Mesenteric fat pad (tissue), 1 donor: ENCODE measurements around the gene SNRPD2. TPM values are rescaled to one million over a fixed set of nuclear protein-coding genes. Genes with fewer than 3 reads are reported as not detected.
"Not testable (repeated sequence)": the region's sequence is repeated elsewhere in the genome, so short reads cannot be mapped to it uniquely, and the experiment has no call there.

Experiments used
- DNase-seq: peaks from one replicate; pipeline ENCODE4 v3.0.0-alpha.2; 2020; ENCODE audit warnings: low spot score
- long read RNA-seq: library from polyadenylated mRNA; unstranded; transcript quantifications from one replicate; pipeline ENCODE4 v2.0.0, GENCODE V29; 2020
- total RNA-seq: library from RNA; stranded (reverse); fragmentation: NEBNext Ultra II Directional; extraction: Animal tissue kit (Norgen Biotek cat#: 25700); gene quantifications from one replicate; pipeline ENCODE4 v1.2.1, GENCODE V29; 2021
- donor health status: DM: yes; HTN: yes; CAD: no.

The SNRPD2 gene
- 239 TPM for total RNA-seq
- long read RNA-seq, transcript SNRPD2-201 (3 exons, 901 nt): major isoform, 14 of 17 reads
- long read RNA-seq, partial matches to known transcripts: 3 of 17 reads
- long read RNA-seq, other reads (novel, unspliced or antisense): 0 of 17 reads

- DNase-seq: peak; percentile 97
These were observed at the start of gene SNRPD2 for GRCh38 chr19:45691516-45692186. Gene SNRPD2, minus strand, starts transcription at chr19:45691953. Its CDS starts 65 bp downstream, at chr19:45691888.

GRCh38 chr19:45739498-45740439, 48.0 kb upstream of the SNRPD2 start:
- no peak for DNase-seq

- no peak for DNase-seq
These were observed 41.5 kb upstream of the SNRPD2 start, which contains the start of gene MEIOSIN for GRCh38 chr19:45733160-45733810. Gene MEIOSIN, plus strand, starts transcription at chr19:45733439. Its CDS starts 1,938 bp downstream, at chr19:45735377.

- peak; percentile 96 for DNase-seq
These were observed 38.9 kb upstream of the SNRPD2 start, which contains the start of gene FBXO46 for GRCh38 chr19:45730368-45731288. Gene FBXO46, minus strand, starts transcription at chr19:45730896. Its CDS starts 17,401 bp downstream, at chr19:45713495.

GRCh38 chr19:45729800-45730290, 38.1 kb upstream of the SNRPD2 start:
- DNase-seq: no peak

GRCh38 chr19:45728683-45729082, 36.9 kb upstream of the SNRPD2 start:
- not testable (repeated sequence) for DNase-seq

- not testable (repeated sequence) for DNase-seq
These were observed 28.3 kb upstream of the SNRPD2 start for GRCh38 chr19:45720065-45720464.

GRCh38 chr19:45717983-45718650, 26.4 kb upstream of the SNRPD2 start:
- no peak for DNase-seq

- DNase-seq: peak; percentile 99
These were observed 25.6 kb upstream of the SNRPD2 start for GRCh38 chr19:45717131-45717982.

- no peak for DNase-seq
These were observed 24.8 kb upstream of the SNRPD2 start for GRCh38 chr19:45716359-45717130.

GRCh38 chr19:45715139-45715538, 23.4 kb upstream of the SNRPD2 start:
- DNase-seq: no peak

GRCh38 chr19:45713141-45713540, 21.4 kb upstream of the SNRPD2 start:
- no peak for DNase-seq

GRCh38 chr19:45712699-45713067, 20.9 kb upstream of the SNRPD2 start:
- DNase-seq: no peak

- DNase-seq: no peak
These were observed 20.3 kb upstream of the SNRPD2 start for GRCh38 chr19:45711851-45712698.

GRCh38 chr19:45710356-45711130, 18.8 kb upstream of the SNRPD2 start:
- no peak for DNase-seq
